GM23248 (cell line): ENCODE data around the gene PPIP5K2.

ENCODE experiments used
- EZH2 ChIP-seq: fragments of 200-600 bp; sonication (generic); IDR thresholded peaks from 2 replicates; pipeline ENCODE4 v1.6.1; 2018; ENCODE audit warnings: antibody characterized with exemption, mild to moderate bottlenecking; ENCODE audit not compliant: insufficient read depth, poor library complexity, severe bottlenecking
- EZH2phosphoT487 ChIP-seq: fragments of 200-600 bp; sonication (generic); IDR thresholded peaks from 2 replicates; pipeline ENCODE4 v1.6.1; 2018; ENCODE audit warnings: antibody characterized with exemption, moderate library complexity, mild to moderate bottlenecking, low read depth; ENCODE audit not compliant: insufficient read depth

DNA sequence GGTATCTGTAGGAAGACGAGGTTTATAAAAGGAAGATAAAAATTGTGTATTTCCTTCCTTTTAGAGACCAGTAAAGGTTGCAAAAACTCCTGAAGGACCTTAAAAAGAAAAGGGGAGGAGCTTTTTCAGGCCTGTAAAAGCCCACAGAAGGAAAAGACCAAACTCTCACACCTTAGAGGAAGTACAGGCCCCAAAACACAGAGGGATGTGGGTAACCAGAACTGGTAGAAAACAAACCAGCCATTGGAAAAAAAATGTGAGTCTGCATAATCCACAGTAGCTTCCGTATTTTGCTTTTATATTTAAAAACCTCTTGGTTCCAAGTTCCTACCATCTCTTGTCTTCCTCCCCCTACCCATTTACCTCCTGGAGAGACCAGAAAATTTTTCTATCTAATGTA is 8.6 kb upstream of the PPIP5K2 start:
- TF ChIP-seq EZH2phosphoT487 (no peak), EZH2 (no peak)
